Fibroblast of mammary gland (primary cell): ENCODE measurements around the gene TP53RK.

Experiments
- DNase-seq: peaks from one replicate; pipeline ENCODE4 v3.0.0-alpha.2; 2010; ENCODE audit warnings: low read depth
- H3K4me3 ChIP-seq: 2 replicates; pipeline ENCODE4 v1.5.1; 2011; ENCODE audit warnings: low read depth, mild to moderate bottlenecking, low read length, moderate library complexity; ENCODE audit not compliant: control insufficient read depth
- CTCF ChIP-seq: conservative IDR thresholded peaks from 2 replicates; pipeline ENCODE4 v1.5.1; 2011; ENCODE audit warnings: low read depth, low read length, inconsistent platforms; ENCODE audit not compliant: control insufficient read depth, insufficient read depth

Gene TP53RK

DNA sequence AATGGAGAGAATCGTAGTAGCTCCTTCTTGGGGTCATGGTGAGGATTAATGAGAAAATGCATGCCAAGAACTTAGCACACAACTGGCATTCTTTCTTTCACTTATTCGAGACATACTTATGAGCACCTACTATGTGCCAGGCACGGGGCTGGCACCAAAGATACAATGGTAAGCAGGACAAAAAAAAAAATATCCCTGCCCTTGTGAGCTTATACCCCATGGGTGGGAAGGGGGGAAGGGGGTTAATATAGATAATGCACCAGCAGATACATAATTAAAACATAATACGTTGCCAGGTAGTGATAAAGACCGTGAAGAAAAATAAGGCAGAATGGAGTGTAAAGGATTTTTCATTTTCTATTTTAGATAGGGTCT lies 46.3 kb downstream of the TP53RK start:
- no peak overlapping the region for H3K4me3 ChIP-seq
- no peak for TF ChIP-seq CTCF
- no peak for DNase-seq

DNA sequence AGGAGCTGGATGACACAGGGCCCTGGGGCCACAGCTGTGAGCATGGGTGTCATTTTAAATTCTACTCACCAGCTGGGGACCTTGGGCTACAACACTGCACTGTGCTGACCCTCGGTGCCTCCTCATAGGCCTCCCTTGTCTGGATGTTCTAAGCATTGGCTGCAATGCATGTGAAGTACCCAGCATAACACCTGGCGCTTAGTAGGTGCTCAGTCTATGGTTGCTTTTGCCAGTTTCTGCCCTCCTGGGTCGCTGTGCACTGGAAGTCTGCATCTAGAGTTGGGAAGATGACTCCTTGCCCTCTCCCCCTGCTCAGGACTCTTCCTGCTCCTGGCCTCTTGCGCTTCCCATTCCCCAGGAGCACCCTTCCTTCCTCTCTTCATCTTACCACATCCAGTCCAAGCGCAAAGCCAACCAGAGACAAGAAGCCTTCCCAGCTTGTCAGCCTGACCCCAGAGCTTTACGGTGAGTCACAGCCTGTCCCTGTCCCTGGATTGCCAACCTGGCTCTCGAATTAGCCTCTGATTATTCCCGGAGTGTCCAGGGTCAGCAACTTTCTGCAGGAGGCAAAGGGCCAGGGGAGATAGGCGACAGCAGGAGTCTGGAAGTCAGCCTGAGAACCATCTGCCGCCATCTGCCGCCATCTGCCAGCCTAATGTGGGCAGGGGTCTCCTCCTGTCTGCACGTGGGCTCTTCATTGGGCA lies 46.8 kb downstream of the TP53RK start:
- no peak for DNase-seq
- no peak for TF ChIP-seq CTCF
- no peak overlapping the region for H3K4me3 ChIP-seq

DNA sequence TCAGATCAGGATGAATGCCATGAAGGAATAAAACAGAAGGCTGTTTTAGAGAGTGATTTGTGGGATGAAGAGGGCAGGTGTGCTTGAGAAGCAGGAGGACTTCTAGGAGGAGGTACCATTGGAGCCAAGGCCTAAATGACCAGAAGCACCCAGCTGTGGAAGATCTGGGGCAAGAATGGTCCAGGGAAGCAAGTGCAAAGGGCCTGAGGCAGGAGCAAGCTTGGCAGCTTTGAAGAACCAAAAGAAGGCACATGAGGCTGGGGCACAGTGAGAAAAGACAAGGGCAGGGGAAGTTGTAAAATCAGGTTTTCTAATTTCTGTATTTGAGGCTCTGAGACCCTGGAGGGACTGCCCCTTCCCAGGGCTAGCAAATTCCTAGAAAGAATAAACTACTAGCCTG lies 47.8 kb downstream of the TP53RK start:
- H3K4me3 ChIP-seq, result no peak overlapping the region
- DNase-seq, result no peak
- TF ChIP-seq CTCF, result no peak

DNA sequence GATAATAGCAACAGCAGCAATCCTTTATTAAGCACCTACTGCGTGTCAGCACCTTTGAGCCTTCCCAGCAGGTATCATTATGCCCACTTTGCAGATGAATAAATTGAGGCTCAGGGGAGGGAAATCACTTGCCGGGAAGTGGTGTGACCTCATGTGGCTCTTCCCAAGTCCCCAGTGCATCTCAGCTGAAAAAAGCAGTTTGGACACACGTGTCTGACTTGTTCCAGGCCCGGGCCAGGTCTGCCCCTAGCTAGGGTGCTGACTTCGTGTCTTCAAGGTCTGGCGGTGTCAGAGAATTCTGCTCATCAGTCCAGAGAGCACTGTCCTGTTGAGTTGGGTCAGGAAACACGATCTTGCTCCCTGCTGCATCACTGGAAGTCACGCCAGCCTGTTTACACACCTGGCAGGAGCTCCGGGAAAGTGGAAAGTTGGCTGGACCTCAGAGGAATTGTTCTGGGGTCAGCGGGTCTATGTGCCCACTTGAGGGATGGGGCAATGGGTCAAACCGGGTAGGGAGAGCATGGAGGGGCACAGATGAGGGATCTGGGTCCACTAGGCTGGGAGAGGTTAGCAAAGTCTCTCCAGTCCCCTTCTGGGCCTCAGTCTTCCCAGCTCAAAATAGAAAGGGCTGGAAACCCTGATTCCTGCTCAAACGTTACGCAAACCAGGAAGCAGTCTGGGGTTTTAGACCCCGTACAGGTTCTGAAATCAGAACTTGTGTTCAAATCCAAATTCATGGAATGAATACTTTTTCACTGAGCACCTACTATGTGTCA lies 48.5 kb downstream of the TP53RK start:
- no peak for DNase-seq
- TF ChIP-seq CTCF, result no peak

GRCh38 chr20:46640044-46640443 lies 49.2 kb downstream of the TP53RK start:
- DNase-seq, result no peak
- TF ChIP-seq CTCF, result no peak
- no peak overlapping the region for H3K4me3 ChIP-seq

More for the DNA sequence above, 48.5 kb downstream of the TP53RK start:
- H3K4me3 ChIP-seq, result no peak overlapping the region

GRCh38 chr20:46639587-46639986 lies 49.7 kb downstream of the TP53RK start:
- DNase-seq, result no peak
- H3K4me3 ChIP-seq, result no peak overlapping the region
- TF ChIP-seq CTCF, result no peak
